Left lung (tissue), 10 donors: Measurements from ENCODE around the gene AGAP1. TPM values are rescaled to one million over a fixed set of nuclear protein-coding genes. Genes with fewer than 3 reads are reported as not detected.

Experiments
- ATAC-seq: fragments of 200-7000 bp; cut with Tn5 transposase; one replicate; pipeline ENCODE4 v1.9.1; 2020; ENCODE audit warnings: moderate library complexity
- DNase-seq, 4 donors: peaks; one replicate each; pipeline ENCODE4 v3.0.0-alpha.2; 2013 to 2020
- H3K27ac ChIP-seq, 2 donors: fragments of 200-600 bp; sonication (generic) in 1 of 2; one replicate each; pipeline versions ENCODE4 v1.5.0 to v1.8.0; 2020 to 2021
- H3K27me3 ChIP-seq, 2 donors: fragments of 200-600 bp; sonication (generic) in 1 of 2; one replicate each; pipeline versions ENCODE4 v1.5.0 to v1.8.0; 2020 to 2021
- H3K36me3 ChIP-seq, 2 donors: fragments of 200-600 bp; sonication (generic) in 1 of 2; one replicate each; pipeline versions ENCODE4 v1.5.0 to v1.8.0; 2020 to 2021
- H3K4me1 ChIP-seq, 2 donors: fragments of 200-600 bp; one replicate each; pipeline ENCODE4 v1.8.0; 2021
- H3K4me3 ChIP-seq, 2 donors: fragments of 200-600 bp; sonication (generic) in 1 of 2; one replicate each; pipeline versions ENCODE4 v1.5.0 to v1.8.0; 2020 to 2021; ENCODE audit warnings: mild to moderate bottlenecking in 1 of 2
- H3K9me3 ChIP-seq, 2 donors: fragments of 200-600 bp; sonication (generic) in 1 of 2; one replicate each; pipeline versions ENCODE4 v1.5.0 to v1.8.0; 2020 to 2021
- CTCF ChIP-seq, 2 donors: fragments of 200-600 bp; sonication (generic) in 1 of 2; IDR thresholded peaks; one replicate each; pipeline versions ENCODE4 v1.5.0 to v1.8.0; 2021; ENCODE audit warnings: antibody characterized with exemption in 2 of 2
- intact Hi-C, 2 donors: fragments of 100-400 bp; cut with DNase I; formaldehyde crosslinking; loops; one replicate each; pipeline versions ENCODE4 v1.11.2 to v1.14.2; 2022
- polyA plus RNA-seq, 6 donors: library from polyadenylated mRNA; unstranded; fragments of 120-200 nt; gene quantifications; one replicate each; pipeline ENCODE4 v1.2.1, GENCODE V29; 2013; ENCODE audit not compliant: insufficient read length in 6 of 6
- total RNA-seq, 2 donors: library from RNA; stranded (reverse); fragmentation: NEBNext Ultra II Directional; extraction: Animal tissue kit (Norgen Biotek cat#: 25700); gene quantifications; one replicate each; pipeline ENCODE4 v1.2.1, GENCODE V29; 2021
- donor health status: DM: no; HTN: yes; CAD: no.
- donor health status: DM: no; HTN: no; CAD: no.

Gene AGAP1
- total and polyA plus RNA-seq, 8 donors: 13.1 to 25.4 (median 22.4) TPM

- intact Hi-C loops: no loop called here
- no peak for DNase-seq
- Histone ChIP-seq H3K36me3 (no peaks in the 10 kb centered on the region), H3K9me3 (no peaks in the 10 kb centered on the region), H3K27me3 (no peaks in the 10 kb centered on the region), H3K4me1 (no peaks in the 10 kb centered on the region), H3K27ac (no peak overlapping the region), H3K4me3 (no peak overlapping the region)
- no peak for TF ChIP-seq CTCF (IDR thresholded peaks at IDR 0.05)
- ATAC-seq: no peak
Observed at GRCh38 chr2:235839226-235839625, 345.4 kb downstream of the AGAP1 start.

- no peak for TF ChIP-seq CTCF (IDR thresholded peaks at IDR 0.05)
- DNase-seq (no peak), ATAC-seq (no peak)
- H3K27me3 ChIP-seq: no peaks in the 10 kb centered on the region
- no peaks in the 10 kb centered on the region for H3K4me1 ChIP-seq
- H3K27ac ChIP-seq: no peak overlapping the region
- no peaks in the 10 kb centered on the region for H3K36me3 ChIP-seq
- H3K4me3 ChIP-seq: no peak overlapping the region
- intact Hi-C loops: no loop called here
- H3K9me3 ChIP-seq: no peaks in the 10 kb centered on the region
Observed at GRCh38 chr2:235839974-235840373, 346.1 kb downstream of the AGAP1 start.

GRCh38 chr2:235841863-235842262 lies 348.0 kb downstream of the AGAP1 start:
- H3K27ac ChIP-seq: no peak overlapping the region
- no peaks in the 10 kb centered on the region for H3K27me3 ChIP-seq
- no peak for TF ChIP-seq CTCF (IDR thresholded peaks at IDR 0.05)
- no peak for DNase-seq
- no peaks in the 10 kb centered on the region for H3K36me3 ChIP-seq
- H3K4me1 ChIP-seq: no peaks in the 10 kb centered on the region
- H3K4me3 ChIP-seq: no peak overlapping the region
- H3K9me3 ChIP-seq: no peaks in the 10 kb centered on the region
- no peak for ATAC-seq
- intact Hi-C loops: no loop called here

- TF ChIP-seq CTCF (IDR thresholded peaks at IDR 0.05): no peak
- no peaks in the 10 kb centered on the region for H3K4me1 ChIP-seq
- H3K4me3 ChIP-seq: no peak overlapping the region
- intact Hi-C loops: no loop called here
- H3K27me3 ChIP-seq: no peaks in the 10 kb centered on the region
- no peaks in the 10 kb centered on the region for H3K36me3 ChIP-seq
- DNase-seq (no peak), ATAC-seq (no peak)
- no peak overlapping the region for H3K27ac ChIP-seq
- no peaks in the 10 kb centered on the region for H3K9me3 ChIP-seq
Observed at GRCh38 chr2:235842941-235843340, 349.1 kb downstream of the AGAP1 start.

GRCh38 chr2:235843591-235844395 lies 349.9 kb downstream of the AGAP1 start:
- Histone ChIP-seq H3K4me3 (no peak overlapping the region), H3K9me3 (no peaks in the 10 kb centered on the region), H3K27me3 (no peaks in the 10 kb centered on the region), H3K4me1 (no peaks in the 10 kb centered on the region), H3K36me3 (no peaks in the 10 kb centered on the region), H3K27ac (no peak overlapping the region)
- intact Hi-C loops: no loop called here
- ATAC-seq (no peak), DNase-seq (peak in 1 of 4 donors; percentile 13)
- no peak for TF ChIP-seq CTCF (IDR thresholded peaks at IDR 0.05)
